Measurements from ENCODE around the gene HPCA. TPM values are rescaled to one million over a fixed set of nuclear protein-coding genes. Genes with fewer than 3 reads are reported as not detected.
"Not testable (repeated sequence)": the region's sequence is repeated elsewhere in the genome, so short reads cannot be mapped to it uniquely, and the experiment has no call there.

The HPCA gene
- total RNA-seq, 1 donor from 2014 or later = 0.05 TPM

GRCh38 chr1:32902535-32902920, 16.2 kb downstream of the HPCA start:
- DNase-seq (ENCODE audit: low read depth) = no peak

DNA sequence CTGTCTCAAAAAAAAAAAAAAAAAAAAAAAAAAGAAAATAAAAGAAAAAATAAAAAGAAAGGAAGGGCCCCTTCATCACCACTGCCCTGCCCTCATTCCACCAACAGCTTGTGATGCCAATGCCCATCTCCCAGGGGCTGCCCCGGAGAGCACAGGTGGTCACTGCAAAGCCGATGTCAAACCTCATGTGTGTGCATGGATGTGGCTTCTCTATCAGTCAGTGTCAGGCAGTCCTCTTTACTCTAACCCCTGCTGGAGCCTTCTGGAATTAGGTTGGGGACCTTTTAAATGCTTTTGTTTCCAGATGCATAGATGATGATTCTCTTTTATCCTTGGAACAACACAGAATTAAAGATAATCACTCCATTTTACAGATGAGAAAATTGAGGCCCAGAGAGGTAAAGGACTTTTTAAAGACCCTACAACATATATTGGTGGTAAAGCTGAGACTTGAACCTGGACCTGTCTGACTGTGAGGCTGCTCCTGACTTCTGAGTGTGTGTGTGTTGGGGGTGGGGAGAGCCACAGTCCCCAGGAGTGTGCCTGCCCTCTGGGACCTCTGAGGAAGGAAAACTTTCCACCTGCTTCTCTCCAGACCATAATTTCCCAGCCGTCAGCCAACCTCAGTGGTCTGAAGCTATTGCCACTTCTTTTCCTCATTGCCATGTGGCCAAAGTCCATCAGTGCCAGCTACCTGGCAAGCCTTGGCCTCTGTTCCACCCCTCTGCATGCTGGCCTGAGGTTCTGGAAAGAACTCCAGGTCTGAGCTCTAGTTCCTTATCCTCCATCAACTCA, 17.9 kb downstream of the HPCA start:
- no peak for DNase-seq (ENCODE audit: low read depth)

GRCh38 chr1:32904797-32905196, 18.5 kb downstream of the HPCA start:
- no peak for DNase-seq (ENCODE audit: low read depth)

DNA sequence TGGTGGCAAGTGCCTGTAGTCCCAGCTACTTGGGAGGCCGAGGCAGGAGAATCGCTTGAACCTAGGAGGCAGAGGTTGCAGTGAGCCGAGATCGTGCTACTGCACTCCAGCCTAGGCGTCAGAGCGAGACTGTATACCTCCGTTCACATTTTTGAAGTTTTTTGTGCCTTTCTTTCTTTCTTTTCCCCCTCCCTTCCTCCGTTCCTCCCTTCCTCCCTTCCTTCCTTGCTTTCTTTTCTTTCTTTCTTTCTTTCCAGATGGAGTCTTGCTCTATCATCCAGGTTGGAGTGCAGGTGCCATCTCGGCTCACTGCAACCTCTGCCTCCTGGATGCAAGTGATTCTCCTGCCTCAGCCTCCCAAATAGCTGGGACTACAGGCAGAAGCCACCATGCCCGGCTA, 19.3 kb downstream of the HPCA start:
- DNase-seq (ENCODE audit: low read depth) = not testable (repeated sequence)

- no peak for DNase-seq (ENCODE audit: low read depth)
Observed at GRCh38 chr1:32906654-32907053, 20.4 kb downstream of the HPCA start.

GRCh38 chr1:32907435-32907834, 21.1 kb downstream of the HPCA start:
- DNase-seq (ENCODE audit: low read depth) = no peak

DNA sequence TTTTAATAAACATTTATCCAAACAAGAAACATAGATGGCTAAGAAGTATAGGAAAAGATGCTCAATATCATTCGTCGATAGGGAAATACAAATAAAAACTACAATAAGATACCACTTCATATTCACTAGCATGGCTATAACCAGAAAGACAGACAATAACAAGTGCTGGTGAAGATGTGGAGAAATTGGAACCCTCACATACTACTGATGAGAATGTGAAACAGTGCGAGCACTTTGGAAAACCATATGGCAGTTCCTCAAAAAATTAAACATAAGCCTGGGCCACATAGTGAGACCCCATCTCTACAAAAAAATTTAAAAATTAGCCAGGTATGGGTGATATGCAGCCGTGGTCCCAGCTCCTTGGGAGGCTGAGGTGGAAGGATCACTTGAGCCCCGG, 24.0 kb downstream of the HPCA start:
- DNase-seq (ENCODE audit: low read depth) = no peak

GRCh38 chr1:32915766-32916706, 29.7 kb downstream of the HPCA start:
- no peak for DNase-seq (ENCODE audit: low read depth)

DNA sequence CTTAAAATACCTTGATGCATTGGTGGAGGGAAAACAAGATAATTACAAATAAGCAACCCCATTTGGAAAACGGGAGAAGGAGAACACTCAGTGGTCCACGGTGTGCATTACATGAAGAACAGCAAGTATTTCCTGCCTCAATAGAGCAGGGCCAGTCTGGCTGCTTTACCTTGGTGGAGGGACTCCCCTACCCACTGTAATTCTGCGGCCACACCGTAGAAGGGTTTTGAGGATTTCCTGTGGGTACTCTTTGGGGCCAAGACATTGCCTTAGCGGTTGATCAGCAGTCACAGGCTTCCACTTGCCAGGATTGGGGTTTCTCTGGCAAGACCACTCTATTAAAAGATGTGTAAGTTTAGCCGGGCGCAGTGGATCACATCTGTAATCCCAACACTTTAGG, 31.2 kb downstream of the HPCA start:
- no peak for DNase-seq (ENCODE audit: low read depth)

GRCh38 chr1:32918179-32918578, 31.9 kb downstream of the HPCA start:
- DNase-seq (ENCODE audit: low read depth) = no peak

- peak; percentile 83 for DNase-seq (ENCODE audit: low read depth)
Observed at GRCh38 chr1:32919811-32920733, 33.8 kb downstream of the HPCA start.

DNA sequence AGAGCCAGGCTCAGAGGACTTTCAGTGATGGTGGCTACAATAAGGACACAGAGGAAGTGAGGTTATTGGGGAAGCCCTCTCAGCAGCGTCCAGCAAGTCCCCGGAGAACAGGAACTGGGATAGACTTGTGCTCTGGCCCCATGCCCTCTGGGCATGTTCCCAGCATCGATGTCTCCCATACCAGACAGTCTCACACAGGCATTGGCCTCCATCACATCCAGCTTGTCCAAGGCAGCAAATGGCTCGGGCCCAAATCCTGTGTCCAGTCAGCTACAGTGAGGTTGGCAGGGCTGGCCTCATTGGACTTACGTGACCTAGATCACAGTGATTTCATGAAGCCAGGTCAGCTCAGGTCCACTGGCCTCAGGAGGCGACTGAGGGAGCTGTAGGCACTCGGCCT, 34.5 kb downstream of the HPCA start:
- DNase-seq (ENCODE audit: low read depth) = no peak

- DNase-seq (ENCODE audit: low read depth) = no peak
Observed at GRCh38 chr1:32924881-32925344, 38.6 kb downstream of the HPCA start.

- DNase-seq (ENCODE audit: low read depth) = peak; percentile 59
Observed at GRCh38 chr1:32925403-32926162, 39.3 kb downstream of the HPCA start.

DNA sequence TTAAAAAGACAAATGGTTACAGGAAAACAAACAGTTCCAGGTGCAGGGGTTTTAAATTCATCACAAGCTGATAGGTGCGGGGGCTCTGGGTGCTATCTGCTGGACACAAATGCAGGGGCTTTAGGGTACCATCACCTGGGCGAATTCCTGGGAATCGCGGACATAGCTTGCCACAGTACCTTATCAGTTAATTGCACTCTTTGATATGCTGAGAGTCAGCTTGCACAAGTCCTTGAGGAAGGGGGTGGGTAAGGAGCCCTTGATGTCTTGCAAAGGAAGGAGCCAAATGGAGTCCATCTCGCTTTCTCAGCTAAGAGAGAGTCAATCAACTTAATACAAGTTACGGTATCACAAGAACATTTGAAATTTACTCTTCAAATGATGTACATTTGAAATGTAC, 40.3 kb downstream of the HPCA start:
- no peak for DNase-seq (ENCODE audit: low read depth)

DNA sequence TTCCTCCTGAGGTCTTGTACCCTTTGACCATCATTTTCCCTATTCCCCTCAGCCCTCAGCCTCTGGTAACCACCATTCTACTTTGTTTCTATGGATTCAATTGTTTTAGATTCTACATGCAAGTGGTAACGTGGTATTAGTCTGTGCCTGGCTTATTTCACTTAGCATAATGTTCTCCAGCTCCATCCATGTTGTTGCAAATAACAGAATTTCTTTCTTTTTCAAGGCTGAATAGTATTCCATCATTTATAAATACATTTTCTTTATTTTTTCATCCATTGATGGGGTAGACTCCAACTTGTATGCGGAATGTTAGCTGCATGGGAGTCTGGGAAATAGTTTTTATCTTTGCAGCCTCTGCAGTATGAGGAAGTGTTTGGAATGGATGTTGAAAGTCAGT, 41.1 kb downstream of the HPCA start:
- no peak for DNase-seq (ENCODE audit: low read depth)

GRCh38 chr1:32928285-32928684, 42.0 kb downstream of the HPCA start:
- no peak for DNase-seq (ENCODE audit: low read depth)

- no peak for DNase-seq (ENCODE audit: low read depth)
Observed at GRCh38 chr1:32928715-32929114, 42.4 kb downstream of the HPCA start.

DNA sequence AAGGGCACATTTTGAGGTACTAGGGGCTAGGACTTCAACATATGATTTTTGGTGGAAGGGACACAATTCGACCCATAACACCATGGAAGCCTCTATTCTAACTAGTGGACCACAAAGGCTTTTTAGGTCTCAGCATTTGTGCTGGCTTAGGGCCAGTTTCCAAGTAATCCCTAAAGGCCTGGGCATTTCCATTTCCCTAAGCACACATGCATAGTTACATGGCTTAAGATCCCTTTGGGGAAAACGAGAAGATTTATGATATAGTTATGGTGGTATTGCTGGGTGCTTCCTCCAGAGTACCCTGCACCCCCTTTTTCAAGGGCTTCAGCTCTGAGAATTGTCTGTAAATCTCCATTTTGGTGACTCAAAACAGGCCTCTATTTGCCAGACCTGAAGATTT, 43.1 kb downstream of the HPCA start:
- DNase-seq (ENCODE audit: low read depth) = no peak

DNA sequence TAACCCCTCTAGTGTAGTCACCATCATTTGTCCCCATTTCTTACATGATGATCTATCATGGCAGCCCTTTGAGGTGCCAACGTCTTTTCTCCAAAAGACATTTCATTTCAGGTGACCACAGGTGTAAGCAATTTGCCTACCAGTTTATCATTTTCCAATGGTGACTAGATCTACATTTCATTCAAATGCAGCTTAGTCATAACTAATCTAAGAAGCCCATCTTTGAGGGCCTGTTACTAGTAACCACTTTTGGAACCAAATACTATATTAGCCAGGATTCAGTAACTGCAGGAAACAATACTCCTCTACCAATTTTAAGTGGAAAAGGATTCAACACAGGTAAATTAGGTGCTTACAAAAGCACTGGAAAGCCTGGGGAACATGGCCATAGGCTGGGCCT, 45.5 kb downstream of the HPCA start:
- no peak for DNase-seq (ENCODE audit: low read depth)

- DNase-seq (ENCODE audit: low read depth) = peak; percentile 74
Observed at GRCh38 chr1:32933742-32934322, 47.5 kb downstream of the HPCA start.
